OCI-LY7 (cell line): ENCODE results near the gene ELMO1.

Experiments used
- EZH2phosphoT487 ChIP-seq: fragments of 200-600 bp; sonication (generic); IDR thresholded peaks from 2 replicates; pipeline ENCODE4 v1.6.1; 2018; ENCODE audit warnings: low read depth, borderline replicate concordance, mild to moderate bottlenecking, mixed run types, antibody characterized with exemption, low read length, moderate library complexity, mixed read lengths
- TF ChIP-seq, protein P1 (sequence below): fragments of 200-600 bp; sonication (generic); conservative IDR thresholded peaks from 2 replicates; pipeline ENCODE4 v1.5.1; 2014; ENCODE audit warnings: mild to moderate bottlenecking, antibody characterized with exemption, low read length, moderate library complexity, mixed read lengths

DNA sequence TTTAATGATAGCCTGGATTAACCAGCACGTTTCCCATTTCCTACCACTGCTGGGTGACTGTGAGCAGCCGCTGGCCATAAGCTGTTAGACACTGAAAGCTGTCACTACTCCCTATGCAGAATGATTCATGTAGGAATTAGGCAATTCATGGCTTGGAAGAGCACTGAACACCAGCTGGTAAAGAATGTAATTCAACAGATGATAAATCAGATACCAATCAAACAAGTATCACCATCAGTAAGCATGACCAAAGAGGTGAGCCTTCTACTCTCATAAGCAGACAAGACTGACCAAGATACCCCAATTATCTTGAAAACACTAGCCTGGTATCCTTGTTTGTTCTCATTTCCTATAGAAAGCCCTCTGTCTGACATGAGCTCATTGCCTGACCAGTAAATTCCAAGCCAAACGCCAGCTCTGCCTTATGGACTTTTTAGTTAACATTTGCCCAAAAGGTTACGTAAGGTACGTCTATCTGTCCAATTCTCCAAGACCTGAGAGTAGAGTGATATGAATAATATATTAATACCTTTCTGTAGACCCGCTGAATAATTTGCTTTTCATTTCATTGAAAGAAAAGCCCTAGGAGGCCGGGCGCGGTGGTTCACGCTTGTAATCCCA lies 127.7 kb downstream of the ELMO1 start:
- TF ChIP-seq, protein P1, sequence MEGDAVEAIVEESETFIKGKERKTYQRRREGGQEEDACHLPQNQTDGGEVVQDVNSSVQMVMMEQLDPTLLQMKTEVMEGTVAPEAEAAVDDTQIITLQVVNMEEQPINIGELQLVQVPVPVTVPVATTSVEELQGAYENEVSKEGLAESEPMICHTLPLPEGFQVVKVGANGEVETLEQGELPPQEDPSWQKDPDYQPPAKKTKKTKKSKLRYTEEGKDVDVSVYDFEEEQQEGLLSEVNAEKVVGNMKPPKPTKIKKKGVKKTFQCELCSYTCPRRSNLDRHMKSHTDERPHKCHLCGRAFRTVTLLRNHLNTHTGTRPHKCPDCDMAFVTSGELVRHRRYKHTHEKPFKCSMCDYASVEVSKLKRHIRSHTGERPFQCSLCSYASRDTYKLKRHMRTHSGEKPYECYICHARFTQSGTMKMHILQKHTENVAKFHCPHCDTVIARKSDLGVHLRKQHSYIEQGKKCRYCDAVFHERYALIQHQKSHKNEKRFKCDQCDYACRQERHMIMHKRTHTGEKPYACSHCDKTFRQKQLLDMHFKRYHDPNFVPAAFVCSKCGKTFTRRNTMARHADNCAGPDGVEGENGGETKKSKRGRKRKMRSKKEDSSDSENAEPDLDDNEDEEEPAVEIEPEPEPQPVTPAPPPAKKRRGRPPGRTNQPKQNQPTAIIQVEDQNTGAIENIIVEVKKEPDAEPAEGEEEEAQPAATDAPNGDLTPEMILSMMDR: no peak
- no peak for TF ChIP-seq EZH2phosphoT487
